ENCODE measurements around the gene ANTXR1.

The ANTXR1 gene

DNA sequence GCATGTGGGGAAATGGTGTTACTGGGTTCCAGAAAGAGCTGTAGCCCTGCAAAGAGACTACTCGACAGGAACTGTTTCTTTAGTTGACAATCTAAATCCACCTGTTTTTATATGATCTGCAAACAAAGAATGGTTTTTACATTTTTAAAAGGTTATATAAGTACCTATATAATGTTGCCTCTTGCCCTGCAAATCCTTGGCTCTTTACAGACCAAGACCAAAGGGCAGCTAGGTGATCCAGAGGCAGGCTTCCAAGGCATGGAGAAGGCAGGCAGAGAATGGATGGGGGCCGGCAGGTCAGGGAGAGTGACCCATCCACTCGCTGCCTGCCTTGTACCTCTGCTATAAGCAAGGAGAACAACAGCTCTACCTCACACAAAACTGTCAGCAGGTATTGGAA lies 173.6 kb downstream of the ANTXR1 start:
- no peak for DNase-seq

DNA sequence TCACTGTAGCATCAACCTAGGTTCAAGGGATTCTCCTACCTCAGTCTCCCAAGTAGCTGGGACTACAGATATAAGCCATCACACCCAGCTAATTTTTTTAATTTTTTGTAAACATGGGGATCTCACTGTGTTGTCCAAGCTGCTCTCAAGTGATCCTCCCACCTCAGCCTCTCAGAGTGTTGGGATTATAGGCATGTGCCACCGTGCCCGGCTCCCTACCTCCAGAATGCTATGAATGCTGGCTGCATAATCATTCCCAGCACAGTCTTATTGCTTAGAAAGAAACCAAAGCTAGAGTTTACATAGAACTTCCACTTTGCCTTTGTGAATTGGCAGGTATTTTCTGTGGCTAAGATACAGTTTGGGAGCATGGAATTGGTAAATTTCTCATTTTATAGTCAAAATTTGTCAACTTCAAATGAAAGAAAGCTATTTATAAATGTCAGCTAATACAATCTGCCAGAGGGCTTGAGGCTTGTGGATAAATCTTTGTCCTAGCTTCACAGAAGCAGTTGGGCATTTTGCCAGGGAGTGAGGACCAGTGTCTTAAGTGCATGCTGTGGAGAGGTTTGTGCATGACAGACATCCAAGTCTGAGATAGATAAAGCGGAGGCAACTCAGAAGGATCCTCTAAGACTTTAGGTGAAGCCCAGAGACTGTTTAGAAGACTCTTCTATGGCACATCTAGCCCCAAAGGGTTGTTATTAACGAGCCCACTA lies 175.4 kb downstream of the ANTXR1 start:
- no peak for DNase-seq

DNA sequence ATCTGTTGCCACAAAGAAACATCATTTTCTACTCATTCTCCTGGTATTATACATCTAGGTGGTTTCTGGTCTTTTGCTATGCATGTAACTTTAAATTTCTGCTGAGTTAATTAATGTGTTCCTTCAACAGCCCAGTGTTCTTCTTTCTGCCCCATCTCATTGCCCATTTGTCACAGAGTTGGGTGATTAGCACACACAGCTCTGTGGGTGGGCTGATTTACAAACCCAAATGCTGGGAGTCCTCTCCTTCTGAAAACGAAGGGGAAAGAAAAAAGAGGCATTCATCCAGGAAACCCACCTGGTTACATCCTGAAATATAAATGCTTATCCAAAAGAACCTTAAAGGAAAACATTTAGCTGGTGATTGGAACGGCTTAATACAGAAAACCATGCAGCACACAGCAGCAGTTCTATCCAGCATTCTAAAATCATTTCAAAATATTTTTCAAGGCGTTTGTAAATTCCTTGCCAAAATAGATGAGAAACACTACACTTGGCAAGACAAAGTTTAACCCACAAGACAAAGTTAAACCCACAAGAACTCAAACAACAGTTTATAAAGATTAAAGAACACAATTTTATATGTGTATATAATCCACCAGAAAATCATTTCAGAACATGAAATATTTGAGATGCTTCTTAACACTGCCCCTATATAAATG lies 177.9 kb downstream of the ANTXR1 start:
- no peak for DNase-seq

DNA sequence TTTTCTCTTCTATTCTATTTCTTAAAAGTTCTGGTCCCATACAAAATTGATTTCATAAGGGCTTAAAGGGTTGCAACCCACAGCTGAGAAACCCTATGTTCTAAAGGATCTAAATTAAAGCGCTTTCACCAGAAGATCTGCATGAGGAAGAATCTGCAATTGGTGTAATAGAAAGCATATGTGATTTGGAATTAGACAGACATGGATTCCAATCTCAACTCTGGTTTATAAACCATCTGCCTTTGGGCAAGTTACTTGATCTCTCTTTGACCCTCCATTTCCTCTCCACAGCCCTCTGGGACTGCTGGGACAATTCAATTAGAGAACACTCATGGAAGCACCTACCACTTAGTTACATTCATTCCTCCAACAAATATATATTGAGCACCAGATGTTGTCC lies 178.7 kb downstream of the ANTXR1 start:
- DNase-seq: no peak

DNA sequence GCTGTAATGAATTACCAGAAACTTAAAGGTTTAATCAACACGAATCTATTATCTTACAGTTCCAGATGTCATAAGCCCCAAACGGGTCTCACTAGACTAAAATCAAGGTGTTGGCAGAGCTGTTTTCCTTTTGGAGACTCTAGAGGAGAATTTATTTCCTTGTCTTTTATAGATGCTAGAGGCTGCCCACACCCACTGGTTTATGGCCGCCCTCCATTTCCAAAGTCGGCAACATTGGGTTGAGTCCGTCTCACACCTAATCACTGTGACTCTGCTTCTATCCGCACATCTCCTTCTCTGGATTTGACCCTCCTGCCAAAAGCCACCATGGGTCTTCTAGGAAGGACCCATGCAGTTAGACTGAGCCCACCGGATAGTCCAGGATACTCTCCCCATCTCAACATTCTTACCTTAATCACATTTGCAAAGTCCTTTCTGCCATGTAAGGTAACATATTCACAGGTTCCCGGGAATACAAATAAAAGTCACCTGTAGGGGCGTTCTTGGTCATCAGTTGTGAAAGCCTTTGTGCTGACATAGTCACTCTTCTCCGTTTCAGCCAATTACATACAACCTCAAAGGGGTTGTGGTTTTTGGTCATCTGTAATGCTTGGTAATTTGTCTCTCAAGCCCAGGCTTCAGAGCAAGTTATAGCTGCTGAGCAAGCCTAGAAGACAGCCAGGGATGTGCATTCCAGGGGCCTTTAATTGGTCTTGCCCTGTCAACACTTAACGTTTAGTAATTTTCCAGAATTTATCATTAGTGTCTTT lies 179.4 kb downstream of the ANTXR1 start:
- no peak for DNase-seq

DNA sequence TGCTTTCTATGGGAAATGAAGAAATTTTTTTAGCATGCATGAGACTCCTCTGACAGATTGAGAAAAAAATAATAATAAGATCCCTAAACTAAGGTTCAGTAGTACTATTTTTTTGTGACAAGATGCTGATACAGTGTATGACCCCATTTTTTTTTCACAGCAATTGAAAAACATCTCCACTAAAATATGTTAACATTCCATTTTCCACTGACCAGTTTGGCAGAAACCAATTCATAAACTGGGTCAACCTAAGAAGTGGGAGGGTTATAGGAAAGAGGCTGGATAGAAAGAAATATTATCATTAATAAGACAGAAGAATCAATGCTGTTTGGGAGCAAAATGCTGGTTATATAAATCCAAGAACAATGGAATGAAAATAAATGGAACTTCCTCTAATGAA lies 182.7 kb downstream of the ANTXR1 start:
- DNase-seq: no peak

DNA sequence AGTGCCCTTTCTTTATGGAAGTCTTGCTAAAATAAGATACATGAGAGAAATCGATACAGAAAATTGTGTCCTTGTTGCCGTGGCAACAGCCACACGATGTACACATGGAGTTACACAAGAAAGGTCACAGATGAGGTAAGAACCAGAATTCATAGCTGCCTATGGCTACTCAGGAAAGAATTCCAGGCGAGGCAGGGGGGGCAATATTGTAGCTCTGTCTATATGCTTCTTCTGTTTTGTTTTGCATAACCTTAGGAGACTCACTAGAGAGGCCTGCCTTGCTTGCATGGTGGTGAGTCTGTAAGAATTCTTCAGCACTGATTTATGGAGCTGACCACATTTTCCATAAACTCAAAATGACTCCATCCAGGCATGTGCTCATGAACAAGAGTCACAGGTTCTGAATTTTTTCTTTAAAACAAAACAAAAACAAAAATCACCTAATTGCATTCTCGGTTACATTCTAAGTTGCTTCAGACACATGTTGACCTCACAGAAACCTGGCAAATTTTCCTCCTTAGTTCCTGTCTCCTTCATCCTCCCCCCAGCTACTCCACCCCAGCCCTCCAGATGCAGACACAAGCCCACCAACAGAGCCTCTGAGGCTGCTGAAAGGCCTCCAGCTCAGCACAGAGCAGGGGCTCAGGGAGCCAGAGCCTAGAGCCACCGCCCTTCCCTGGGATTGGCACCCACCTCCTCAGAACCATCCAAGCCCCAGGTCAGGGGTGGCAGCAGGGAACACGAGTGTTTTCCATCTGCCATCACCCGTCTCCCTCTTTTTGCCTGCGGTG lies 183.5 kb downstream of the ANTXR1 start:
- DNase-seq: no peak

DNA sequence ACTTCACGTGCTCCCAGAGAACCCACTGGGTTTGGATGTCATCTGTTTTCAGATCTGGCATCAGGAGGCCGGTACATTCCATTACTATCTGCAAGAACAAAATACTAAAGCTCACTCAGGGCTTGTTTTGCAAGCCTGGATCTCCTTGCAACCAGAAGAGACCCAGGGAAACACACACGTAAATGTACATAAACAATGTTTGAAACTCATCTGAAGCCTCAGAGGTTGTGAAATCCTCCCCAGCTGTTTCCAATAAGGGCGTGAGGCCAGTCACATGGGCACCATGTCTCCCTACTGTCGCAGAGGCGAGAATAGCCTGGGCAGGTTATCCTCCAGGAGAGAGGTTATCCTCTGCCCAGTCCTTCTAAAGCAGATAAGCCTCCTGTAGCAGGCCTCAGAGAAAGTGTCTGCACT lies 187.1 kb downstream of the ANTXR1 start:
- no peak for DNase-seq

DNA sequence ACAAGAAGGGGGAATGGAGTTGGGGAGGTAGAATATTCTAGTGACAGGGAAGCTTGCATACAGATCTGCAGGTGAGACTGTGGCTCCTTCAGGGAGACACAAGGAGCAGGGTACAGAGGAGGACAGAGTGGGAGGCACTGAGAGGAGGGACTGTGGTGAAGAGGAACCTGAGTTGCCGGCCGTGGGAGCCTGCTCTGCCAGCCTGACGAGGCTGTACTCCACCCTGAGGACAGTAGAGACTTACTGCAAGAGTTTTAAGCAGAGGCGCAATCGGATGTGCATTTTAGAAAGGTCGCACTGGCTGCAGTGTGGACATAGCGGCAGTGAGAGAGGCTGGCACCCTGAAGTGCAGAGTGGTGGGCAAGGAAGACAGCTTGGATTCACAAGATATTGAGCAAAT lies 188.3 kb downstream of the ANTXR1 start:
- DNase-seq: no peak

DNA sequence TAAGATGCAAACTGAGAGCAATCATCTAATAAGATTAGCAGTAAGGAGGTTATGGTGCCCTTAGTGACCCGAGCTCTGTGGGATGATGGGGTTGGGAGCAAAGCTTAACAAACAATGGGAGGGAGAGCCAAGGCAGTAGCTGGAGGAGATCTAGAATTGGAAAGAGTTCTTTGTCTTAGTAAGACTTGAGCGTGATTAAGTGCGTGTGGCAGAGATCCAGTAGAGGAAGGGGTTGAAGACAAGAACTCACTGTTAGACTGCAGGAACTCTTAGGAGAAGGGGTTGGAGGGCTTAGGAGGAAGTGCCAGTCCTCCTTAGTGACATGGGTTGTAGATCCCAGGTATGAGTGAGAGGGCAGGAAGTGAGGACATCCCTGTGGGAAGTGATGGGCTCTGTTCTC lies 189.3 kb downstream of the ANTXR1 start:
- no peak for DNase-seq

DNA sequence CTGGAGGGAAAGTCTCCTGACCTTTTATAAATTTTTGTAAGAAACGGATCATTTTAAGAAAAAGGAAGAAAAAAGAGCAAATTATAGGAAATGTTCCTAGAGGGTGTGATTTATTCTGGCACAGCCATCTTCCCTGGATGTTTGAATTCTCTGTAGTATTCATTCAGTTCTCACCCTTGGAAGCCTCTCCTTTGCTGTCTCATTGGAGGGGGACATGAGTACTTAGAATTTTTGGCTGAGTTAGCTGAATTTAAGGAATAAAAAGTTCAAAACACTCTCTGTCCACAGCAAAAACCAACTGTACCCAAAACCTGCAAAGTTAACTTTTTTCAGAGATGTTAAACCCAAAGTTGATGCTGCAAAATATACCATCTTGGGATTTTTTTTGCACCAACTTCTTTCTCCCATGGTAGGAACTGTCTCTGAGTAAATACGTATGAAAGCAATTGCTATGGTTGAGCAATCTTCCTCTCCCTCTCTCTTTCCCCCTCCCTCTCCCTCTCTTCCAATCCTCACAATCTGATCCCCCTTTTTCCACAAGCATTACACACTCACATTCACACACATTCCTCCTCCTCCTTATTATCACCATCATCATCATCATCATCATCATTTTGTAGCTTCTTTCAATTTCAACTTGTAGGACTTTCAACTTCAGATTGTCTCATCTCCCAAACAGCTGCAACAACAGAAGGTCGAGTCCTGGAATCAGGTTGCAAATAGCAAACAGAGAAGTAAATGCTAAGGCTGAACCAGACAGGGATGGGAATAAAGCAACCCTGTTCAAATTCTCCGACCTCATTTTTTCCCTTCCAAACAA lies 190.4 kb downstream of the ANTXR1 start:
- no peak for DNase-seq

DNA sequence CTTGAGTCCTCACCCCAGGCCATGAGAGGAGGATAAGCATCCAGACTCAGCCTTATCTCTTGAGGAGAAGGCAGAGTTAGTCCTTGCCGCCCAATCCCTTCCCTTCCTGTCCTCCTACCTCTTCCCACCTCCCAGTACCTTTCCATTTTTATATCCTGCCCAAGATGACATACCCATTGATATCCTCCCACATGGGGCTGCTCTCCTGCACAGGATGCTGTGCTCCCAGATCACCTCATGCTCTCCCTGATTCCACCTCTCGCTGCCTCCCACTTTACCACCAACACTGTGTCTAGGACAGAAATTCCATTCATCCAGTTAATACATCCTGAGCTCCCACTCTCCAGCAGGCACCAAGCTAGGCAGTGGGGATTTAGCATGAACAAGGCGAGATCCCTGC lies 191.7 kb downstream of the ANTXR1 start:
- no peak for DNase-seq

DNA sequence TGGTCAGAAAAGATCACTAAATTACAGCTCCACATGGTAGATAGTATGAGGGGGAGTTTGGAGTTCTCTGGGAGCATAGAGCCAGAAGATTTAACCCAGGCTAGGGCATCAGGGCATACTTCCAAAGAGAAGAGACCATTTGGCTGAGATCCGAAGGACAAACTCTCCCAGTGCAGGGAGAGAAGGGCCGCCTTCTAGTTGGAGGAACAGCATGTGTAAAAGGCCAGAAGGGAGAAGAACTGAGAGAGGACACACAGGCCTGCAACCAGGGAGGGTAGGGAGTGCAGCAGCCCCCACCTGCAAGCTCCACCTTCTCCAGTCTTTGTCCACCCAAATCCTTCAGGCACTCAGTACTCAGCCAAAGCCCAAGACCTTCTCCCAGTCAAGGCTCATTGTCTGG lies 192.1 kb downstream of the ANTXR1 start:
- no peak for DNase-seq

DNA sequence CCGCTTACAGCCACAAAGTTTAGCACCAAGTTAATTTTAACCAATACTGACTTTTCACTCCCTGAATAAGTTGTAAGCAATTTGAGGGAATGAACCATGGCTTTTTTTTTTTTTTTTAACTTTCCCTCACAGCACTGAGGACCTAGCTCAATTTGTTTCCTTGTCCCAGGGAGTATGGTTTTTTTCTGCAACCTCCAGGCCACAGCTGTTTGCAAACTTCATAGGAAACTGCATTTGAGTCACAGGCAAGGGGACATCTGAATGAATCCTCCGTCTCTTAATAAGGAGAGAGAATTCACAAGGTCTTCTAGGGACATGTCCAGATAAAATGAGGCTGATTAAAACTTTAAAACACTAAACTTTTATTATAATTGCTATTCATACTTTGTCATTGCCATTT lies 192.5 kb downstream of the ANTXR1 start:
- DNase-seq: no peak

DNA sequence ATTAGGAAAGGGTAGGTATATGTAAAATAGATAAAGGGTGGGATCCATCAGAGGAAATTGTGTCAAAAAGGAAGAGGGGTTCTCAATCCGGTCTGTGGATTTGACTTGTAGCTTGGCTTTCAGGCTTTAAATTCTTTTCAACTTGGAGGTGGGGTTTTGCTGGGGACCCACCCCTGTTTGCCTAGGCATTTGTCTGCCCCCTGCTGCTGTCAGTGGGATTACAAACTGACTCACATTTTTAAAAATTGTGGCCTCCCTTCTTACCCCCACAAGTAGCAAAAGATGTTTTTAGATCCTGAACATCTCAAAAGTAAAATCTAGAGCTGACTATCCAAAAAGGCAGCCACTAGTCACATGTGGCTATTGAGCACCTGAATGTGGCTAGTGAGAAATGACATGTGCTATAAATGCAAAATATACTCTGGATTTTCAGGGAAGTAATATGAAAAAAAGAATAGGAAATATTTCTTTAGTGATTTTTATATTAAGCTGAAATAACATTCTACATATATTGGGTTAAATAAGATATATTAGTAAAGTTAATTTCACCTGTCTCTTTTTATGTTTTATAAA lies 195.1 kb downstream of the ANTXR1 start:
- no peak for DNase-seq

DNA sequence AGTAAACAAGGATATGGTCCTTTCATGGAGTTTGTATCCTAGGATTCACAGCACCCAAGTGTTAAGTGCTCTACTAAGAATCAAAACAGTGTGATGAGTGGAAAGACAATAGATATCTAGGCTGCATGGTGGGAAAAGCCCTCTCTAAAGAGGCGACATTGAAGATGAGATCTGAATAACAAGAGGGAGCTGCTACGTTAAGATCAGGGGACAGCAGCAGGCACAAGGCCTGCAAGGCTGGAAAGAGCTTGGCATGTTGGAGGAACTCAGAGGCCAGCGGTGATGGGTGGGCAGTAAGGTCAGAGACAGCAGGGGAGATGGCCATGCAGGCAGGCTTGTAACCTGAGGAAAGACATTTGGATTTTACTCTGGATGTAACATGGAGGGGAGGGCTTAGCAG lies 196.5 kb downstream of the ANTXR1 start:
- DNase-seq: no peak

DNA sequence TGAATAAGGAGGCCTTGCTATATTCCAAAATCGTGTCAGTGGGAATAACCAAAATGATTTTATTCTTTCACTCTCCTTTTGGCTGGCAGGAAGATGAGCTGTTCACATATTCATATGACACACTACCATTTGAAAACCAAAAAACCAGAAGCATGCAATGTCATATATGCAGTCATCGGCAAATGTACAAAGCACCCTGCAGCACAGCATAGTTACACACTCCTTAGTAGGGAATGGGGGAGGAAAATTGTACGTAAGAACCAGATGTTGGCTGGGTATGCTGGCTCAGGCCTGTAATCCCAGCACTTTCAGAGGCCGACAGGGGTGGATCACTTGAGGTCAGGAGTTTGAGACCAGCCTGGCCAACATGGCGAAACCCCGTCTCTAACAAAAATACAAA lies 197.4 kb downstream of the ANTXR1 start:
- no peak for DNase-seq

DNA sequence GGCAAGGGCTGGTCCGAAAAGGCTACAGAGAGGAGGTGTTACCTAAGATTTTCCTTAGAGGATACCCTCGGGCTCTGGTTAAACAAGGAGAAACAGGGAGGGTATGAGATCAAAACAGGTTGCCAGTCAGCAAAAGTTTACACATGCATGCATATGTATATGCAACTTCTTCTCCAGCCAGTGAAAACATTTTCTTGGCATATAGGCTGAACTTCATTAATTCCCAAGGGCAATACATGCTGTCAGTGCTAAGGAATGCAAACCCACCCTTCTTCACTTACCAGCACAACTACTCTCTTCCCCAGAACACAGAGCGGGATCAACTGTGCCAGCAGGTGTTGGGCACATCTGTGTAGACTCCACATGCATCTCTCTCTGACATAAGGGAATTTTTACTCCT lies 198.1 kb downstream of the ANTXR1 start:
- no peak for DNase-seq

DNA sequence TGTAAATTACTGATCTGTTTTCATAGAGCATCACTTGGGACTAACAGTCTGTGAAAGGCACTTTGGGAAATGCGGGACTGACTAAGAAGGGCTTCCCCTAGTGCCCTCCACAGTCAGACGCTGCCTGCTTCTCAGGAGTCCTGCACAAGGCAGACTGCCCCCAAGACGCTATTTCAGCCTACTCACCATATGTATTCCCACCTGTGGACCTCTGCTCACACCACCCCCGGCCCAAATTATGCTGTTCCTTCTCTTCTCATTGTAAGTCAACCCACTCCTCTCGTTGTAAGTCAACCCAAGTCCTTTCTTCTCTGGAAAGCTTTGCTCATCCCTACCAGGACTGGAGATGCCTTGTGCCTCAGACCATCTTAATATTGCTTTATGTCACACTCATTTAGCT lies 198.7 kb downstream of the ANTXR1 start:
- no peak for DNase-seq

DNA sequence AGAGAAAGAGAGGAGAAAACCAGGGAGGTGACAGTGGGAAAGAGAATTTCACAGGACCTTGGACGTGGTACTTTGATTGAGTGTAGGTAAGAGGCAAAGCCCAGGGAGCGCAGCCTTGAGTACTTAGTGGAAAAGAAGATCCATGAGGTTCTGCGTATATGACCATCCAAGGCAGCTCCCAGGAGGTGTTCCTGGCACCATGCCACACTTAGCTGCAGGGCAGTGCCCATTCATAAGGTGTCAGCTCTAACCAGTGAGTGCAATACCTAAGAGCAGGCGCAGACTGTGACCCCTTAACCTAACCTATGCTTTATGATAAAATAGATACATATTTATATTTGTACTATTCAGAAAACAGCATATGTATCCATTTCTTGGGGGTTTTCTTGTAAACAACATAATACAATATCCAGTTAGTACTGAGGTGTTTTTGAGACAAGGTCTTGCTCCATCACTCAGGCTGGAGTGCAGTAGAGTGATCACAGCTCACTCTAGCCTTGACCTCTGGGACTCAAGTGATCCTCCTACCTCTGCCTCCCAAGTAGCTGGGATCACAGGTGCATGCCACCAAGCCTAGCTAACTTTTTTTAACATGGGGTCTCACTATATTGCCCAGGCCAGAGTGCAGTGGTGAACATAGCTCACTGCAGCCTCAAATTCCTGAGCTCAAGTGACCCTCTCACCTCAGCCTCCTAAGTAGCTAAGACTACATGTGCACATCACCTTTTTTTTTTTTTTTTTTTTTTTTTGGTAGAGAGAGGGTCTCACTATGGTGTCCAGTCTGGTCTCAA lies 199.5 kb downstream of the ANTXR1 start:
- DNase-seq: no peak

DNA sequence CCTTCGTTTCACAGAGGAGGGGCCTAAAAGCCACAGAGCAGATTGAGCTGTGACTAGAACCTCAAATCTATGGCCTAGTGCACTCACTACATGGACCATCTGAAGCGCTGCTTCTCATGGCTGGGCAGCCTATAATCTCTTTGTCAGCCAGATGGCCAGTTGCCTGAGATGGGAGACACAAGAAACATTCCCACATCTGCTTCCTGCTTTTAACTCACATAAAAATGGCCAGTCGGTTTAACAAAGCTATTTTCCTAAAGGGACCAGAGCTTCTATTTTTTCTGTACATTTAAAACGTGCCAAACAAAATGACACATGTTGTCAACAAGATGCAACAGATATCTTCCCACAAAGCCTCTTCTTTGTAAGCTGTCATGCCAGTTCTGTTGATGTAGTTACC lies 200.2 kb downstream of the ANTXR1 start:
- no peak for DNase-seq
